BJ (cell line): Measurements from ENCODE around the gene RRP1. TPM values are rescaled to one million over a fixed set of nuclear protein-coding genes. Genes with fewer than 3 reads are reported as not detected.

Experiments
- CTCF ChIA-PET: fragments of 350-600 bp; formaldehyde crosslinking; extraction: SDS; loops from one replicate; lab custom pipeline; 2021; ENCODE audit warnings: antibody characterized with exemption, inconsistent platforms; lab: Yijun Ruan, JAX
- POLR2A ChIA-PET: fragments of 300-600 bp; sonication (Branson Sonifier 250); formaldehyde crosslinking; extraction: SDS; loops from one replicate; lab custom pipeline; 2021; ENCODE audit warnings: antibody characterized with exemption; lab: Charles Lee
- DNase-seq: peaks from one replicate; pipeline ENCODE4 v3.0.0-alpha.2; 2011; ENCODE audit warnings: low read depth
- H3K27me3 ChIP-seq: 2 replicates; pipeline ENCODE4 v1.6.0; 2011; ENCODE audit warnings: low read length; ENCODE audit not compliant: control insufficient read depth, insufficient read depth
- H3K36me3 ChIP-seq: 2 replicates; pipeline ENCODE4 v1.5.1; 2011; ENCODE audit warnings: low read length; ENCODE audit not compliant: control insufficient read depth, insufficient read depth
- H3K4me3 ChIP-seq: 2 replicates; pipeline ENCODE4 v1.5.1; 2011; ENCODE audit warnings: low read depth, mild to moderate bottlenecking, control low read depth, low read length
- polyA plus RNA-seq: library from polyadenylated mRNA; depleted of rRNA; stranded (reverse); fragments of >200 nt; gene quantifications from 2 replicates; pipeline ENCODE4 v1.2.3, GENCODE V29; 2011
- TF ChIP-seq, protein P1 (sequence below): IDR thresholded peaks from 2 replicates; pipeline ENCODE4 v1.5.1; 2011; ENCODE audit warnings: low read depth, mild to moderate bottlenecking, control low read depth, inconsistent platforms, low read length, moderate library complexity; ENCODE audit not compliant: insufficient read depth

Gene RRP1
- polyA plus RNA-seq, 1 experiment, result 14.4 TPM

- no peaks in the 10 kb centered on the region for H3K27me3 ChIP-seq
- H3K36me3 ChIP-seq, result peaks cover 39% of the 10 kb centered on the region
- H3K4me3 ChIP-seq, result no peak overlapping the region
- DNase-seq, result no peak
- CTCF ChIA-PET, result no interaction called here
- TF ChIP-seq, protein P1, sequence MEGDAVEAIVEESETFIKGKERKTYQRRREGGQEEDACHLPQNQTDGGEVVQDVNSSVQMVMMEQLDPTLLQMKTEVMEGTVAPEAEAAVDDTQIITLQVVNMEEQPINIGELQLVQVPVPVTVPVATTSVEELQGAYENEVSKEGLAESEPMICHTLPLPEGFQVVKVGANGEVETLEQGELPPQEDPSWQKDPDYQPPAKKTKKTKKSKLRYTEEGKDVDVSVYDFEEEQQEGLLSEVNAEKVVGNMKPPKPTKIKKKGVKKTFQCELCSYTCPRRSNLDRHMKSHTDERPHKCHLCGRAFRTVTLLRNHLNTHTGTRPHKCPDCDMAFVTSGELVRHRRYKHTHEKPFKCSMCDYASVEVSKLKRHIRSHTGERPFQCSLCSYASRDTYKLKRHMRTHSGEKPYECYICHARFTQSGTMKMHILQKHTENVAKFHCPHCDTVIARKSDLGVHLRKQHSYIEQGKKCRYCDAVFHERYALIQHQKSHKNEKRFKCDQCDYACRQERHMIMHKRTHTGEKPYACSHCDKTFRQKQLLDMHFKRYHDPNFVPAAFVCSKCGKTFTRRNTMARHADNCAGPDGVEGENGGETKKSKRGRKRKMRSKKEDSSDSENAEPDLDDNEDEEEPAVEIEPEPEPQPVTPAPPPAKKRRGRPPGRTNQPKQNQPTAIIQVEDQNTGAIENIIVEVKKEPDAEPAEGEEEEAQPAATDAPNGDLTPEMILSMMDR, result no peak
- POLR2A ChIA-PET, result no interaction called here
Measured at GRCh38 chr21:43743947-43744346, 45.4 kb upstream of the RRP1 start.

- ChIA-PET CTCF (no interaction called here), POLR2A (no interaction called here)
- TF ChIP-seq, protein P1, result no peak
- no peak for DNase-seq
- Histone ChIP-seq H3K4me3 (no peak overlapping the region), H3K27me3 (no peaks in the 10 kb centered on the region), H3K36me3 (peaks cover 44% of the 10 kb centered on the region)
Measured at GRCh38 chr21:43744725-43745124, 44.7 kb upstream of the RRP1 start.

DNA sequence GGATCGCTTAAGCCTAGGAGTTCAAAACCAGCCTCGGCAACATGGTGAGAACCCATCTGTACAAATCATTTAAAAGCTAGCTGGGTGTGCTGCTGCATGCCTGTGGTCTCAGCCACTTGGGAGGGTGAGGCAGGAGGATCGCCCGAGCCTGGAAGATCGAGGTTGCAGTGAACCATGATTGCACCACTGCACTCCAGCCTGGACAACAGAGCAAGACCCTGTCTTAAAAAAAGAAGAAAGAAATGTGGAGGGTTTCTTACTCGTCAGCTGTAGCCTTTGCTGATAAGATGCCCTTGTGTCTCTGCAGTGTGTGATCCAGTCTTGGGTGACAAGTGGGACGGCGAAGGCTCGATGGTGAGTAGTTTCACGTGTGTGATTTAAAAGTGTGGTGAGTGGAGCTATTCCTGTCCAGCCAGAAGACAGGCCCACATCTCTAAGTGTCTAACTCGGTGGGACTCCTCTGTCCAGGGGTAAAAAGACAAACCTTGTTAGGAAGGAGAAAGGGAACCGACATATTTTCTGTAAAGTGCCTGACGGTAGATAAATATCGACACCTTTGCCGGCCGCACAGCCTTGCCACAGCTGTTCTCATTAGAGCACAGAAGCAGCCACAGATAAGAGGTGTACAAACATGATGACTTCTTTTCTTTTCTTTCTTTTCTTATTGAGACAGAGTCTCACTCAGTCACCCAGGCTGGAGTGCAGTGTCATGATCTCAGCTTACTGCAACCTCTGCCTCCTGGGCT, 43.4 kb upstream of the RRP1 start:
- no peak for DNase-seq
- TF ChIP-seq, protein P1, result no peak
- H3K36me3 ChIP-seq, result peaks cover 49% of the 10 kb centered on the region
- ChIA-PET POLR2A (no interaction called here), CTCF (interaction anchor here (0.7 kb wide), 1 partner anchor 12 kb away, joined by 3 read pairs; no protein-coding TSS in a partner anchor)
- H3K4me3 ChIP-seq, result no peak overlapping the region
- no peaks in the 10 kb centered on the region for H3K27me3 ChIP-seq

GRCh38 chr21:43748622-43749021, 40.8 kb upstream of the RRP1 start:
- H3K27me3 ChIP-seq, result no peaks in the 10 kb centered on the region
- H3K36me3 ChIP-seq, result peaks cover 61% of the 10 kb centered on the region
- TF ChIP-seq, protein P1, result no peak
- DNase-seq, result no peak
- CTCF ChIA-PET, result no interaction called here
- POLR2A ChIA-PET, result no interaction called here
- no peak overlapping the region for H3K4me3 ChIP-seq

GRCh38 chr21:43749651-43750262, 39.6 kb upstream of the RRP1 start:
- TF ChIP-seq, protein P1, result no peak
- CTCF ChIA-PET, result no interaction called here
- no peaks in the 10 kb centered on the region for H3K27me3 ChIP-seq
- H3K36me3 ChIP-seq, result peaks cover 66% of the 10 kb centered on the region
- no peak for DNase-seq
- POLR2A ChIA-PET, result no interaction called here
- no peak overlapping the region for H3K4me3 ChIP-seq
